Stimulated activated CD8-positive, alpha-beta memory T cell treated with anti-CD3 and anti-CD28 coated beads, Interleukin-4, amount 100 ng/mL, for 24 hours (primary cell): ENCODE data around the gene CERS6.
A peak's percentile ranks its signal among the peaks of the same experiment; 100 is the strongest.

Source experiments
- DNase-seq: peaks from one replicate; pipeline ENCODE4 v3.0.0-alpha.2; 2020; ENCODE audit warnings: low read depth

CERS6 gene

DNA sequence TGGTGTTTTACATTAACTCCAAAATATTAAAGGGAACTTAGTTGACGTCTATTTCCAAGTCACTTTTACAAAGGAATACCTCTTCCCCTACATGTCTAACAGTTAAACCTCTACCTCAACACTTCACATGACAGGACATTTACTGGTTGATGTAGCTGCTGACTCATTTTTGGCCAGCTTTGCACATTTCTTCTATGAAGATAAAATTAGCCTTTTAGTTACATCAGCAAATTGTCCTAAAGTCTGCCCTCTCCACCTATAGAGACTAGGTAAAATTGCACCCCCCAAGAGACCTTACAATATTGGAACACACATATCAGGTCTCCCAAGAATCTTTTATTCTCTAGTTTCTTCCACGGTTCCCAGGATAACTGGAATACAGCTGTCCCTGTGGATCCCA, 10.1 kb upstream of the CERS6 start:
- DNase-seq = no peak

DNA sequence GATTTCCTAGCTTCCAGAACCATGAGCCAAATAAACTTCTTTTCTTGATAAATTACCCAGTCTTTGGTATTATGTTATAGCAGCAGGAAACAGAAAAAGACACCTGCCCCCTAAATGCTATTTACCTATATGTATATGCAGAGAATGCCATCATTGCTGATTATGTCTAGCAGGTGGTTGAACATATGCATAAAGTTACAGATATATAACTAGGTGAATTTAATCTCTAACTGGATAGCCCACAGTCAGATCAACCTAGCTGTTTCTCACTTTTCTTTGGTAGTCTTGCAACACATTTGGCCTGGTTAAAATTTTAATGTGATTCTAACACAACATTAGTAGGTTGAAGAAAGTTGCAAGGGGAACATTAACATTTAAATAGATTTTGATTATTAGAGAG, 7.1 kb upstream of the CERS6 start:
- no peak for DNase-seq

- no peak for DNase-seq
These were observed 6.7 kb upstream of the CERS6 start for GRCh38 chr2:168449419-168449818.

GRCh38 chr2:168450171-168450570, 5.9 kb upstream of the CERS6 start:
- no peak for DNase-seq

- DNase-seq = no peak
These were observed 5.3 kb upstream of the CERS6 start for GRCh38 chr2:168450732-168451131.

GRCh38 chr2:168452781-168453180, 3.3 kb upstream of the CERS6 start:
- no peak for DNase-seq

GRCh38 chr2:168453404-168453803, 2.7 kb upstream of the CERS6 start:
- DNase-seq = no peak

- no peak for DNase-seq
These were observed 1.1 kb upstream of the CERS6 start for GRCh38 chr2:168454737-168455644.

DNA sequence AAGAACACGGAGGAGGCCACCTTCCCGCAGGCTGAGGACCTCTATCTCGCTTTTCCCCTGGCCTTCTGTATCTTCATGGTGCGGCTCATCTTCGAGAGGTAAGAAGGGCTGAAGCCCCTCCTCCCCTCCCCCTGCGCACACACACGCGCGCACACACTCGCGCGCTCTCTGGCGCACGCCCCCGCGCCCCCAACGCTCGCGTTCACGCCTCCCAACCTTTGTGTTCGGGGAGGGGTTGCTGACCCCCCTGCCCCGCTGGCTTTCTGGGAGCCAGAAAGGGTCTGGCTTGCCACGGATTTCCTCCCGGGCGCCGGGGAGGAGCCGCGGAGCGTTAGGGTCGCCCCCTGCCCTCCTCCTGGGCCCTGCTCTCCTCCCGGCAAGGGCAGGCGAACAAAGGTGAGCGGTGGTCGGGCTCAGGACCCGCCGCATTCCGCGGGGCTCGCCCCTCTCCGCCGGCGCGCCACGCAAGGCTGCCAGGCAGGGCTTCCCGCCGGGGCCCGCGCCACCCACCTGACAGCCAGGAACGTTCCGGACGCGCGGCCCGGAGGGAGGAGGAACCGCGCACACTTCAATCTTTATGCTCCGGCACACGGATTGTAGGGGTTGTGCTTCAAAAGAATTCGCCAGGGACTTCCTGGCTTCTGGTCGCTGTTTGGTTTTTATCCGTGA, 583 bp downstream of the CERS6 start:
- peak; percentile 29 for DNase-seq

- no peak for DNase-seq
These were observed 1.3 kb downstream of the CERS6 start for GRCh38 chr2:168457190-168457895.

- no peak for DNase-seq
These were observed 2.1 kb downstream of the CERS6 start for GRCh38 chr2:168458139-168458538.

- no peak for DNase-seq
These were observed 3.2 kb downstream of the CERS6 start for GRCh38 chr2:168459256-168459655.

DNA sequence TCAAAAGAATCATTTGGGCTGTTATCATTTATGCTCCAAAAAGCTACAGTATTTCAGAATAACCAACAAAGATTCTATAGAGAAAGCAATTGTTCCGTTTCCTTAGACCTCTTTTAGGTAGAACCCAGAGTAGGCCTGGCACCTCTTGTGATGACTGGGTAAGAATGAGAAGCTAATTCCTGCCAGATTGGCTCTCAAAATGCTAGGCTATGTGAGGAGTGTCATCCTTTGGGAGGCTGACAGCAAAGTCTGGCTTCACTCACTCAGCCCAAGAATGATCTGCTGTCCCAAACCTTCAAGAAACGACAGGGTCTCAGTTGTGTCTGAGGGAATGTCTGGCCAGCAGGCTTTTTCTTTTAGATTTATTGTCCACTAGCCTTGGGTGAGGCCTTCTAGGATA, 4.5 kb downstream of the CERS6 start:
- DNase-seq = no peak

GRCh38 chr2:168461178-168461941, 5.3 kb downstream of the CERS6 start:
- DNase-seq = no peak

- no peak for DNase-seq
These were observed 5.9 kb downstream of the CERS6 start for GRCh38 chr2:168461942-168462331.

GRCh38 chr2:168462543-168463045, 6.5 kb downstream of the CERS6 start:
- no peak for DNase-seq

DNA sequence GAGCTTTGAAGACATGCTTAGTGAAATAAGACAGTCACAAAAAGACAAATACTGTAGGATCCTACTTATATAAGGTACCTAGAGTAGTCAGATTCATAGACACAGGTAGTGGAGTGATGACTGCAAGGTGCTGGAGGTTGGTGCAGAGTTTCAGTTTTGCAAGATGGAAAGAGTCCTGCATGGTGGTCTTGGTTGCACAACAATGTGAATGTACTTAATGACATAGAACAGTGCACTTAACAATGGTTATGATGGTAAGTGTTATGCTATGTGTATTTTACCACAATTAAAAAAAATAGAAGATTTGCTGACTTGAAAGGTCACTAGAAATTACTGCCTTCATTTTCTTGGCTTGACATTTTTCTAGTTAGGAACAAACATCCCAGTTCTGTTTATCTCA, 9.5 kb downstream of the CERS6 start:
- DNase-seq = no peak

DNA sequence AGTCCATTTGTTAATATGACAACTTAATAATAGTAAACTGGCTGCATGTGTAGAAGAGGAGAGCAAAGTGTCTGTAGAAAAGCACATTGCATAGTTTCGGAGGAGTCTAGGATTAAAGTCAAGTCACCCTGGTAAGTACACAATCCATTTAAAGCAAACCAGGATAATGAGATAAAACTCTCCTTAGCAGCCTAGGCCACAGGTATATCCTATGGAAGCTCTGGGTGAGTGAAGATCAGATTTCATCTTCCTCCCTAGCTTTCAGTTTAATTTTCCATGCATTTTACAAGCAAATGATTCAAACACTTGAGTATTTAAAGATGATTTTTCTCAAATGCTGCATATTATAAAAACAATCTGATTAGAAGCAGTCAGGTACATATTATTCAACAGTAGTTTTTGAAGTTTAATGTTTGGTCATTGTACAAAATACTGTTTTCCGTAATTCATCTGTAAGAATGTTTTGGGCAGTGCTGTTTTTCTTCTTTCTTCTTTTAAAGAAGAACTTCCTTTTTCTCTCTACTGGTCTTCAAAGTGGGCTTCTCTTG, 10.2 kb downstream of the CERS6 start:
- no peak for DNase-seq

GRCh38 chr2:168466834-168467565, 10.9 kb downstream of the CERS6 start:
- DNase-seq = no peak

DNA sequence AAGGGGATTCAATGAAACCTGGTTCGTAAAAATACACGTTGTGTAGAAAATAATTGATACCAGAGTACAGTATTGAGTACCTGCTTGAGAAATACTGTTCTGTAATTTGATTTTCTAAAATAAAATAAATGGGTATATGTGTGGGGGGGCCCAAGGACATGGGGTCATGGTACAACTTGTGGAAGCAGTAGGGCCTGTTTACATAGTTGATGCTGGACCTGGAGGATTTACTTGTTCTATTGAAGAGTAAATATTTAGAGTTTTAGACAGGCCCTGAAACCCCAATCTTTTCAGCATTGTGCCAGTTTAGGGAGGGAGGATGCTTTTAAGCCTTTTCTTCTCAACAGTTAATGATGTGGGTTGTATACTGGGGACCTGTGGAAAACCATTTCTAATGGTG, 11.7 kb downstream of the CERS6 start:
- DNase-seq = no peak

DNA sequence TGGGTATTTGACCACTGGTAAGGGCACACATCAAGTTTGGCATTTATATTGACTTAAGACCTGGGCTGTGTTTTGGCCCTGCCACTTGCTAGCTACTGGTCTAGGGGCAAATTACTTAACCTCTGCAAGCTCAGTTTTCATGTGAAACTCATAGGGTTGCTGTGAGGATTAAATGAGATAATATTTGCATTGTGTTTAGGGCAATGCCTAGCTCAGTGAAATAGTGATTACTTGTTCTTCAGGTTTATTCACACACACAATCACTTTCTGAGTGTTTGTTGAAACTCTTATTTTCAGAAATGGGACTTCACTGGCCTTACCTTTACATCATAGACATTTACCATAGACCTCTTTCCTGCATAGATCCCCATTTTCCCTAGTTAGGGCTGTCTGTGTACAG, 12.3 kb downstream of the CERS6 start:
- no peak for DNase-seq
